Stimulated activated CD8-positive, alpha-beta memory T cell treated with anti-CD3 and anti-CD28 coated beads, Interleukin-7, amount 100 ng/mL, for 48 hours (primary cell): ENCODE measurements around the gene C6orf136.
A peak's percentile ranks its signal among the peaks of the same experiment; 100 is the strongest.

Experiments used
- DNase-seq, 2 donors: peaks; one replicate each; pipeline ENCODE4 v3.0.0-alpha.2; 2020; ENCODE audit warnings: low read depth in 1 of 2; ENCODE audit errors: extremely low read depth in 1 of 2

Gene C6orf136

DNA sequence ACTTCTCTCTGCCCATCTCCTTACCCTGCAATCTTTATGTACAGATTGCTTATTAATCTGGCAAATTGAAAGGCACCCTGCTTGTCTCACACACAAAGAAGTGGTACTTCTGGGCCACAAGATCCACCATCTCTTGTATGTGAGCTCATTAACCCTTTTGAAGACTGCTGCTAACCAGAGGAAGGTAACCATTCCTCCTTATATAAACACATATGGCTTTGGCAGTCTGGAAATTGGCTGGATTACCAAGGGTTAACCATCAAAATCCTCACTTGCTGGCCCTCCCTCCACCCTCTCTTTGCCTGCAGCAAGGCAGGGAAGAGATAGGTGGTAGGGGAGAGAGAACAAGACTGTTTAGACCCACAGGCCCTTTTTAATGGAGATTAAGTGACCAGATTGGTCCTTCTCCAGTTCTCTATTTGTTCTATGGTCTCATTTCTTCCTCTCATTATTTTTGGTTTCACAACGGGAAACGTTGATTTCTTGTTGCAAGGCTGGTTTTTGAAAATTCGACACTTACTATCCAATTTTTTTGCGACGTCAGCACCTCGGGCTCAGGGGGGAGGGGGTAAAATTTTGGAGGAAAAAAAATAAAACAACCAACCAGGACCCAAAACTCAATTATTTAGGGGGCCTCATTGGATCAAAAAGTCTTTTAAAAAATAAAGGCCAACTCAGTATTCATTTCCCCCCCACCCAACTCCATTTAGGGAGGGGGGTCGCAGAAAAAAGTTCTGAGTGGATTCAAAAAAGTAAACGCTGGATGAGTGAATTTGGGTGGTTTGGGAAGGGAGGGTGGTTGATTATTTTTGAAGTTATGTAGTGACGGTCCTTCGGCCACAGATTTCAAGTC lies 30.7 kb upstream of the C6orf136 start:
- DNase-seq = no peak

DNA sequence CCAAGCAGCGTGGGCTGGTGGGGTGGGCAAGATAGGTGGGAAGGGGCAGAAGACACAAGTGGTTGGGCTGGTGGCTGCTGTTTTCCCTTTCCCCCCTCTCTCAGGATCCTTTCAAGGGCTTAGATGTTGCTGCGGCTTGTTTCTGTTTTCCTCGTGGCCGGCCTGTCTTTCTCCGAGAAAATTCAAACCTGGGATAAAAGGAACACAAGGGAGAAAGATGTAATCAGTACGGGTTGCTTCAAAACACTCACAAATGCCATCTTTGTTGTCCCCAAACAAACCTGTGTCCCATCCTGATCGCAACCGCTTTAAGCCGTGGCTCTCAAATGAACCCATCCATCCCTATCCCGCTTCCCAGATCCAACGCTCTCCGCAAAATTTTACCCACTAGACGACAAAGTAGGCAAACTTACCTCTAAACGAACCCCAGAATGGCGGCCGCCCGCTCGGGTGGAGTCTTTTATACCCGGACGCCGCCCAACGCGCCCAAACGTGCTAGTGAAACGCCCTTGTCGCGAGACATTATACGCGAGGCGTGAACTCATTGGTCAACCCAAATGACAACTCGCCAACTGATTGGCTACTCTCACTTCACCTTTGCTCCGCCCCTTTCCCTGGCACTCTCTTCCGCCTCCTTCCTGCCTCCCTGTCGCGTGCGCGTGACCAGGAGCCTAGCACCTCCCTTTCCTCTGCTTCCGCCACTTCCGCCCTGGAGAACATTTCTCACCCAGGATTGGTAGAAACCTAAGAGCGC lies 29.9 kb upstream of the C6orf136 start, which contains the start of gene PPP1R10:
Gene PPP1R10, minus strand, starts transcription at position 433 of the 754 bp plus-strand sequence. CDS start 7,299 bp downstream, outside the sequence.
- peak; percentile 93 to 99 for DNase-seq

DNA sequence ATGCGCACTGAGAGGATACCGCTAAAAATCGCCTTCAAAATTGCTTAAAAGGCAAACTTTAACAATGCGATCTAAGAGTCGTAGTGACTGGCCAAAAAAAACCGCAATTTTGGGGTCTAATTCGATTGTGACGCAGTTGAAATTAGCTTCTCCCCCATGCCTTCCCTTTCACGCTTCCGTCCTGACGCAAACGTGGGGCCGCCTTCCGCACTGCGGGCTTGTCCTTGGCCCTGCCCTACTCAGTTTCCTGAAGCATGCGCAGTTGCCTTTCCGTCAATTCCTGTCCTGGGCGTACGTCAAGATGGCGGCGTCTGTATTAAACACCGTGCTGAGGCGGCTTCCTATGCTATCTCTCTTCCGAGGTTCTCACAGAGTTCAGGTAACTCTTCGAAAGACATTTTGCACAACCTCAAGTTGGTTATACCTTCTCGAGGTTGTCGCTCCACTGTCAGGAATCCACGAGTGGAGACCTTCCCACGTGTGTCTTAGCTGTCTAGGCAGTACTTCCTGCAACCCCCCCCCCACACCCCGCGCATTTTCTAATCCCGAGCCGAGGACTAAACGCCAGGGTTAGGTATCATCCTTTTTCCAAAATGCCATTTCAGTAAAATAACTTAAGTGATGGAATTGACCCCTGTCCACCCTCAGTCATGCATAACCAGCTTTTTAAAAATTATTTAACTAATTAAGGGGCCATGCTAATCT lies 29.2 kb upstream of the C6orf136 start, which contains the start of gene MRPS18B:
Gene MRPS18B, plus strand, starts transcription at position 276 of the 705 bp plus-strand sequence. Its CDS starts 26 bp downstream, at position 302.
- peak; percentile 91 to 98 for DNase-seq

DNA sequence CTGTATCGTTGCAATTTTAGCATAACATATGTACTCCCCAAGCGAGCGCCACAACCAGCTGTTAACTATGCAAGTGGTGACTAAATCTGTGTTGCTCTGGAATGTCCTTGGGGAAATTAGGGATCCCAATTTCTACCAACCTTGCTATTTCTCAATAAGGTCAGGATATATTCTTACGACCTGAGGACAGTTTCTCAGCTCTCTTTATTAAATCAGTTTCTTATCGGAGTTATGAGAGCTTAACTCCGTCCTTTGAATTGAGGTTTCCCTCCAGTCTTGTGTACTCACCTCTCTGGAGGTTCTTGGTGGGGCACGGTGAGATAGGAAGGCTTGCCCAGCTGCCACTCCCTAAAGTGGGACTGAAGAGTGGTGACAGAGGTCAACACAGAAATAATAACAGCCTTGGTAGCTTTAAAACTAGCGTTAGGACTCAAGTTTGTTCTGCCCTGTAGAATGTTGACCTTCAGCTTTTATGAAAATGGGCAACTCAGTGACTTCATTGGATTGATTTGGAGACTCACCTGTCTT lies 28.6 kb upstream of the C6orf136 start:
- no peak for DNase-seq

- DNase-seq = no peak
Observed at GRCh38 chr6:30619561-30619960, 27.4 kb upstream of the C6orf136 start.

DNA sequence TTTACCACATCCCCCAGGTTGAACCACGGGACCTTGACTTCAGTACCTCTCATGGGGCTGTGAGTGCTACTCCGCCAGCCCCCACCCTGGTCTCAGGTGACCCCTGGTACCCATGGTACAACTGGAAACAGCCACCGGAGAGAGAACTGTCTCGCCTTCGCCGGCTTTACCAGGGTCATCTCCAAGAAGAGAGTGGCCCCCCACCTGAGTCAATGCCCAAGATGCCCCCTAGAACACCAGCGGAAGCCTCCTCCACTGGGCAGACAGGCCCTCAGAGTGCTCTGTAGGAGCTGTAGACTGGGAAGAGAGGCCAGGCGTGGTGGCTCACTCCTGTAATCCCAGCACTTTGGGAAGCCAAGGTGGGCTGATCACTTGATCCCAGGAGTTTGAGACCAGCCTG lies 21.4 kb upstream of the C6orf136 start:
- DNase-seq = no peak

GRCh38 chr6:30626484-30627366 lies 20.2 kb upstream of the C6orf136 start, which contains the start of gene ATAT1:
Gene ATAT1 (plus strand): TSS chr6:30626874.
- peak; percentile 75 to 83 for DNase-seq

DNA sequence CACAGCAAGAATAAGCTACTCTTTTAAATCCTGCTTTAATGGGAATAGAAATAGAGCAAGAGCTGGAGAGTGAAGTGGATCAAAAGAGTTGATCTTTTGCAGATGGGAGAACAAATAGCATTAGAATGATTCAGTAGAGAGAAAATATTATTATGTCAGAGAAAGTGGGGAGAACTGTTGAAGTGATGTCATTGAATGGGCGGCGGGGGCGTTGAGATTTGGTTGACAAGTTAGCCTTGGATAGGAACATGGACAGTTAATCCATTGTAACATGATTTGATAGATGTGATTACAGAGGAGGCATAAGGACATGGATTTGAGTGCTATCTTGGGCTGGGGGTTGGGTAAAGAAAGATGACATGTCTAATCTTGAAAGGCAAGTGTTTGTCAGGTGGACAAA lies 11.1 kb upstream of the C6orf136 start:
- no peak for DNase-seq

- DNase-seq = no peak
Observed at GRCh38 chr6:30640481-30640880, 6.5 kb upstream of the C6orf136 start.

- DNase-seq = no peak
Observed at GRCh38 chr6:30641048-30641447, 5.9 kb upstream of the C6orf136 start.

DNA sequence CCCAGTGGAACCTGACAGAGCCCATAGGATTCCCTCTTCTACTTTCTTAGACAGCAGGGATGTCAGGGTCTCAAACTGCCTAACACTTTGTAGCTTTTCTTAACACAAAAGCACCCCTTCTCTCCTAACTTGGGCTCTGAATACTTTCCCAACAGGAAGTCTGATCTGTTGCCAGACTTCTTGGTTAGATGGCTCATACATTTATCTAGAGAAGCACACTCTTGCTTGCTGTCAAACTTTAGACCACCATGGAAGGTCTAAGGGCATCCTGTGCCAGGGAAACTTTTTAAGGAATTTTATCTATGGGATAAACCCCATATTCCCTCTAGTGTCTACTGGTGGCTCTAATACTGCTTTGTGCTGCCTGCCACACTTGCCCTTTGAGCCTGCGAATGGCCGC lies 3.3 kb upstream of the C6orf136 start:
- no peak for DNase-seq

- DNase-seq = no peak
Observed at GRCh38 chr6:30644769-30645168, 2.2 kb upstream of the C6orf136 start.

DNA sequence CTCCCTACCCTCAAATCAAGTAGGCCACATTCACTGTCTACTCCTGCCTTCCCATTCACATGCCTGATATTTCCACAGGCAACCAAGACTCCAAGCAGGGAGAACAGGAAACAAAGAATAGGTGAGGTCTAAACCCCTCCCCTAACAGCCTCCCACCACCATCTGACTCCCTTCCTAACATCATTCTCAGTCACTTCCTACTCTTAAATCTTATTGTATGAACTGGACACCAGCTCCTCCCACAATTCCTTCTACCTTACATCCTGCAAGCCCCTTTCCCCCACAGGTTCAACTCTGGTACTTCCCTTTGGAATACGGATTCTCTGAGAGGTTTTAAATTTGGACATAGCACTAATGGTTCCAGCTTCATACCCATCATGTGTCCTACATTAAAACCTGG lies 944 bp upstream of the C6orf136 start:
- no peak for DNase-seq

DNA sequence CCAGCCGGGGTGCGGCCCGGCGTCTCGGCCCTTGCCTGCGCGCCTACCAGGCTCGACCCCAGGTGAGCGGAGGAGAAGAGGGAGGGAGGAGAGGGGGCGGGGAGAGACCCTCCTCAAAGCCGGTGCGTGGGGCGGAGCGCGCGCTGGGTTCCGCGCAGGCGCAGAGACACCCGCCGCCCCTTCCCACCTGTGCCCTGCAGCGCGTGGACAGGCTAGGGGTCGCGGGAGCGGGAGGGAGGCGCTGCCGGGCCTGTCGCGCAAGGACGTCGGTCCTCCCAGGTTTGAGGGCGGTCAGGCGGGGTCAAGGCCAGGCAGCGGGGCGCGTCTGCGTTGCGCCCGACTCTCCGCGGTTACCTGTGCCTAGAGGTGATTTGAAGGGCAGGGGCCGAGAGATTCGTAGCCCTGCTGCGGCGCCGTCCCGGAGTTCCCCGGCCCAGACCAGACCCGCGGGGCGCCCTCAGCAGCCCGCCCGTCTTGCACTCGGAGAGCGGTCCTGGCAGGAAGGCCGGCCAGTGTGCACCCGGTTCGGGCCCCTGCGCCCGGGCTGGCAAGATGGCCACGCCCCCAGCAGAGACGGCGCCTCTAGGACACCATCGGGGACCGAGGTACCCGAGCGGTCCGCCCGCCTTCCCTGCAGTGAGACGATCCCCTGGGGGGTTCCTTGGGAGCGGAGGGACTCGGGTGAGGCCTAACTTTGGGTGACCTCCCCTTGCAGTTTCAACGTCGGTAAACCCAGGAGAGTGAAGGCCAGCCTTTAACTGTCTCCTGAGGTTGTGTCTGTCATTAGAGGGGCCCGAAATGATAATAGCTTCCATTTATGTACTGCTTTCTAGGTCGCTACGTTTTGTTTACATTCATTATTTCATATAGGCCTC lies 546 bp downstream of the C6orf136 start:
- DNase-seq = peak; percentile 68 to 75

DNA sequence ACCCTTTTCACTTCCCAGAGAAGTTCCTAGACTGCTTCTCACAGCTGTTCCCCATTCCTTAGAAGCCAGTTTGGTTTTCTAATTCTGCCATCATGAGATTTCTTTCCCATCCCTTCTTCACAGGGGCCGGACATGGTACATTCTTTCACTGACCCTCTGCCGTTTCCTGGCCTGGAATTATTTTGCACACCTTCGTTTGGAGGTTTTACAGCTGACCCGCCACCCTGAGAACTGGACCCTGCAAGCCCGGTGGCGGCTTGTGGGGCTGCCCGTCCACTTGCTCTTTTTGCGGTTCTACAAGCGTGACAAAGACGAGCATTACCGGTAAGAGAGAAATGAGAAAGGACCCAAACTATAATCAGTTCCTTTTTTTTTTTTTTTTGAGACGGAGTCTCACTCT lies 4.2 kb downstream of the C6orf136 start:
- no peak for DNase-seq

GRCh38 chr6:30654798-30655742 lies 8.1 kb downstream of the C6orf136 start:
- DNase-seq = no peak

GRCh38 chr6:30655743-30656094 lies 8.8 kb downstream of the C6orf136 start:
- no peak for DNase-seq

DNA sequence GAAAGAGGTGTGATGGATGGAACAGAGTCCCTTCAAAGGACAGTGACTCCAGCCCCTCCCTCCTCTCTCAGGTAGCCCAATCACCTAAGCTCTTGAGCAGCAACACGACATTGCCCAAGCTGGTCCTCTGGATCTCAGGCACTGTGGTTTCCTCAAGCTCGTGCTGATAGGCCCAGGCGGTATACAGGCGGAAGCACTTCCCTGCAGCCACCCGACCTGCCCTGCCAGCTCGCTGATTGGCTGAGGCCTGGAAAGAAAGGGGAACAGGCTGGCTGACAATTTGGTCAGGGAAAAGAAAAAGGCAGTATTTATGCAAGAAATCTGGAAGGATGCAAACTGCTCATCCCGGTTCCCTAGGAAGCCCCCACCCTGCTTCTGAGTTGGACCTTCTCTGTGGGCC lies 9.6 kb downstream of the C6orf136 start:
- DNase-seq = no peak
